H1 (cell line): ENCODE results near the gene NAALADL1. TPM values are rescaled to one million over a fixed set of nuclear protein-coding genes. Genes with fewer than 3 reads are reported as not detected.

Experiments used
- ASH2L ChIP-seq: fragments of 200-600, 300-600 bp; sonication (generic); IDR thresholded peaks from one replicate; pipeline ENCODE4 v1.7.1; 2017; ENCODE audit warnings: low read length
- ATF2 ChIP-seq: IDR thresholded peaks from 2 replicates; pipeline ENCODE4 v1.6.1; 2012; ENCODE audit warnings: low read length, inconsistent platforms
- CHD2 ChIP-seq: IDR thresholded peaks from 2 replicates; pipeline ENCODE4 v1.6.1; 2012; ENCODE audit warnings: low read length, improper control_type of control experiment
- EP300 ChIP-seq, 2 experiments: IDR thresholded peaks; 1 replicate in 1 of 2; 2 replicates in 1 of 2; pipeline ENCODE4 v1.6.1; 2011 to 2012; ENCODE audit warnings: low read depth in 2 of 2, low read length in 2 of 2, mild to moderate bottlenecking in 2 of 2, borderline replicate concordance in 1 of 2, inconsistent platforms in 1 of 2, moderate library complexity in 1 of 2
- EZH2 ChIP-seq: fragments of 200-600 bp; sonication (generic); IDR thresholded peaks from 2 replicates; pipeline ENCODE4 v1.7.1; 2012; ENCODE audit warnings: low read depth, mild to moderate bottlenecking, moderate library complexity, low read length, inconsistent platforms; ENCODE audit not compliant: severe bottlenecking
- FOSL1 ChIP-seq: IDR thresholded peaks from 2 replicates; pipeline ENCODE4 v1.6.1; 2011; ENCODE audit warnings: mild to moderate bottlenecking, low read depth, low read length, moderate library complexity; ENCODE audit not compliant: insufficient read depth
- HDAC2 ChIP-seq, 2 experiments: fragments of 300-600 bp in 1 of 2; sonication (generic) in 1 of 2; IDR thresholded peaks; 2 replicates each; pipeline ENCODE4 v1.6.1; 2011 to 2012; ENCODE audit warnings: low read depth in 2 of 2, low read length in 2 of 2, mild to moderate bottlenecking in 2 of 2, moderate library complexity in 2 of 2, borderline replicate concordance in 1 of 2, inconsistent platforms in 1 of 2
- NANOG ChIP-seq: IDR thresholded peaks from 2 replicates; pipeline ENCODE4 v1.6.1; 2011; ENCODE audit warnings: low read length, low read depth, mild to moderate bottlenecking, inconsistent platforms; ENCODE audit not compliant: insufficient read depth, poor library complexity, severe bottlenecking
- NRF1 ChIP-seq: IDR thresholded peaks from 2 replicates; pipeline ENCODE4 v1.6.1; 2011; ENCODE audit warnings: mild to moderate bottlenecking, low read depth, low read length, improper control_type of control experiment
- PHF8 ChIP-seq: fragments of 200-600 bp; sonication (generic); conservative IDR thresholded peaks from 2 replicates; pipeline ENCODE4 v1.7.1; 2012; ENCODE audit warnings: low read depth, mild to moderate bottlenecking, inconsistent platforms, low read length, moderate library complexity
- POLR2AphosphoS5 ChIP-seq: IDR thresholded peaks from 2 replicates; pipeline ENCODE4 v1.6.1; 2011; ENCODE audit warnings: low read depth, low read length
- RBBP5 ChIP-seq: IDR thresholded peaks from 2 replicates; pipeline ENCODE4 v1.7.1; 2012; ENCODE audit warnings: low read depth, mild to moderate bottlenecking, inconsistent platforms, low read length, moderate library complexity, borderline replicate concordance
- RXRA ChIP-seq: IDR thresholded peaks from 2 replicates; pipeline ENCODE4 v1.6.1; 2011; ENCODE audit warnings: low read depth, mild to moderate bottlenecking, low read length, moderate library complexity; ENCODE audit not compliant: insufficient read depth
- SIN3A ChIP-seq, 2 experiments: IDR thresholded peaks in 1 of 2; conservative IDR thresholded peaks in 1 of 2; 2 replicates each; pipeline ENCODE4 v1.6.1; 2011 to 2012; ENCODE audit warnings: low read length in 2 of 2, improper control_type of control experiment in 1 of 2, low read depth in 1 of 2, mild to moderate bottlenecking in 1 of 2
- SP2 ChIP-seq: IDR thresholded peaks from 2 replicates; pipeline ENCODE4 v1.6.1; 2012; ENCODE audit warnings: mild to moderate bottlenecking, low read length, inconsistent platforms
- SUZ12 ChIP-seq: fragments of 200-600 bp; sonication (generic); IDR thresholded peaks from 2 replicates; pipeline ENCODE4 v1.6.1; 2012; ENCODE audit warnings: mild to moderate bottlenecking, inconsistent platforms, low read length, moderate library complexity, mixed read lengths
- TAF1 ChIP-seq: IDR thresholded peaks from 2 replicates; pipeline ENCODE4 v1.6.1; 2011; ENCODE audit warnings: mild to moderate bottlenecking, low read depth, low read length
- TAF7 ChIP-seq: optimal IDR thresholded peaks from 2 replicates; pipeline ENCODE3; 2011; ENCODE audit warnings: low read depth, mild to moderate bottlenecking, inconsistent platforms, low read length, moderate library complexity, borderline replicate concordance
- USF2 ChIP-seq: IDR thresholded peaks from 2 replicates; pipeline ENCODE4 v1.6.1; 2011; ENCODE audit warnings: low read length, improper control_type of control experiment
- ZNF274 ChIP-seq: IDR thresholded peaks from 2 replicates; pipeline ENCODE4 v1.7.0; 2012; ENCODE audit warnings: low read length, borderline replicate concordance; ENCODE audit errors: extremely low read depth
- polyA plus RNA-seq, 7 experiments: library from polyadenylated mRNA; depleted of rRNA in 3 of 7; stranded (reverse) in 5 of 7; unstranded in 2 of 7; fragments of >200 nt in 5 of 7; fragments of 200-250 nt in 2 of 7; gene quantifications; 1 replicate in 5 of 7; 2 replicates in 1 of 7; 4 replicates in 1 of 7; pipeline versions ENCODE4 v1.2.1 to v1.2.3, GENCODE V29; 2011 to 2013; ENCODE audit warnings: missing spikeins in 2 of 7, mixed read lengths in 2 of 7
- total RNA-seq: library from RNA; stranded (reverse); fragmentation: NEBNext Ultra II Directional; extraction: Animal tissue kit (Norgen Biotek cat#: 25700); gene quantifications from 2 replicates; pipeline ENCODE4 v1.2.1, GENCODE V29; 2021

The NAALADL1 gene
- total and polyA plus RNA-seq, 2 of the 8 experiments (the other 6 are each of a cell fraction or from before 2014, with no cell fraction given), result 7.5 to 9.9 TPM

- TF ChIP-seq EP300 (IDR thresholded peaks at IDR 0.05; ENCODE audit: borderline replicate concordance in 1 of 2, low read depth in 2 of 2, low read length in 2 of 2) (peak in 1 of 2 experiments; percentile 36; a peak in 1 of 3 replicates), NANOG (no peak), EZH2 (no peak), SP2 (no peak), USF2 (no peak), POLR2AphosphoS5 (peak; percentile 67), SUZ12 (no peak), HDAC2 (IDR thresholded peaks at IDR 0.05; ENCODE audit: borderline replicate concordance in 1 of 2, low read depth in 2 of 2, low read length in 2 of 2) (peak in 1 of 2 experiments; percentile 54; a peak in 1 of 4 replicates), RXRA (no peak), ZNF274 (no peak), TAF7 (peak; percentile 76), RBBP5 (peak; percentile 98), PHF8 (peak; percentile 93), TAF1 (peak; percentile 87), SIN3A (conservative IDR thresholded peaks at IDR 0.05 in 1 of 2, IDR thresholded peaks at IDR 0.05 in 1 of 2; ENCODE audit: low read depth in 1 of 2, low read length in 2 of 2) (peak; percentile 21 to 98; a peak in 2 of 4 replicates), NRF1 (no peak), ATF2 (no peak), FOSL1 (no peak), ASH2L (peak; percentile 96), CHD2 (peak; percentile 66)
These were observed 25.7 kb upstream of the NAALADL1 start, which contains the start of the genes CDCA5 and ZFPL1 (continued) for GRCh38 chr11:65083834-65084597.
